Endothelial cell of umbilical vein (primary cell): ENCODE measurements around the gene PRRT4.

Experiments used
- EZH2 ChIP-seq: IDR thresholded peaks from 2 replicates; pipeline ENCODE4 v1.6.1; 2012; ENCODE audit warnings: borderline replicate concordance, low read depth, mild to moderate bottlenecking, moderate library complexity, low read length, inconsistent platforms; ENCODE audit not compliant: severe bottlenecking
- JUN ChIP-seq: IDR thresholded peaks from 2 replicates; pipeline ENCODE4 v1.6.1; 2011; ENCODE audit warnings: borderline replicate concordance, low read depth; ENCODE audit not compliant: insufficient read length, insufficient read depth
- POLR2A ChIP-seq: IDR thresholded peaks from 2 replicates; pipeline ENCODE4 v1.6.1; 2012; ENCODE audit warnings: low read depth, mild to moderate bottlenecking, control low read depth, low read length
- POLR2AphosphoS5 ChIP-seq: IDR thresholded peaks from 2 replicates; pipeline ENCODE4 v1.6.1; 2012; ENCODE audit warnings: low read depth, mild to moderate bottlenecking, control low read depth, low read length, moderate library complexity; ENCODE audit not compliant: insufficient read depth
- TF ChIP-seq, protein P1 (sequence below), 2 donors: IDR thresholded peaks; 1 replicate in 1 of 2; 2 replicates in 1 of 2; pipeline ENCODE4 v1.5.1; 2011; ENCODE audit warnings: low read length in 2 of 2, mild to moderate bottlenecking in 2 of 2, moderate library complexity in 2 of 2, control low read depth in 1 of 2, inconsistent platforms in 1 of 2, low read depth in 1 of 2; ENCODE audit not compliant: insufficient read depth in 1 of 2; ENCODE audit errors: extremely low read depth in 1 of 2

DNA sequence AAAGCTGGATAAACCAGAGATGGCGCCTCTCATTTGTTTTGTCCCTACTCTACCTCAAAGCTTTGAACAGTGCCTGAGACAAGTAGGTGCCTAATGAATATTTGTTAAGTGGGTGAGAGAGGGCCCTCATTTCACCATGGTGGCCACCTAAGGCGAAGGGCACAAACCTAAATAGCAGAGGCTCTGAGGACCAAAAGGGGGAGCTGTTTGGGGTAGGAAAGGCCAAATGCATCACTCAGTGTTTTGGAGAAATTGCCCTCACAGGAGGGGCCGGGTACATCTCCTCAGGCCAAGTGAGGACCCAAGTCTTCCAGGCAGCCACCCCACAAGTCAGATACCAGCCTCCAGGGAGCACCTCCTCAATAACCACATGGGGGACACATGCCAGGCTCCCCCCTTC is 34.3 kb upstream of the PRRT4 start:
- TF ChIP-seq, protein P1, sequence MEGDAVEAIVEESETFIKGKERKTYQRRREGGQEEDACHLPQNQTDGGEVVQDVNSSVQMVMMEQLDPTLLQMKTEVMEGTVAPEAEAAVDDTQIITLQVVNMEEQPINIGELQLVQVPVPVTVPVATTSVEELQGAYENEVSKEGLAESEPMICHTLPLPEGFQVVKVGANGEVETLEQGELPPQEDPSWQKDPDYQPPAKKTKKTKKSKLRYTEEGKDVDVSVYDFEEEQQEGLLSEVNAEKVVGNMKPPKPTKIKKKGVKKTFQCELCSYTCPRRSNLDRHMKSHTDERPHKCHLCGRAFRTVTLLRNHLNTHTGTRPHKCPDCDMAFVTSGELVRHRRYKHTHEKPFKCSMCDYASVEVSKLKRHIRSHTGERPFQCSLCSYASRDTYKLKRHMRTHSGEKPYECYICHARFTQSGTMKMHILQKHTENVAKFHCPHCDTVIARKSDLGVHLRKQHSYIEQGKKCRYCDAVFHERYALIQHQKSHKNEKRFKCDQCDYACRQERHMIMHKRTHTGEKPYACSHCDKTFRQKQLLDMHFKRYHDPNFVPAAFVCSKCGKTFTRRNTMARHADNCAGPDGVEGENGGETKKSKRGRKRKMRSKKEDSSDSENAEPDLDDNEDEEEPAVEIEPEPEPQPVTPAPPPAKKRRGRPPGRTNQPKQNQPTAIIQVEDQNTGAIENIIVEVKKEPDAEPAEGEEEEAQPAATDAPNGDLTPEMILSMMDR (IDR thresholded peaks at IDR 0.05; ENCODE audit: extremely low read depth in 1 of 2, insufficient read depth in 1 of 2, low read depth in 1 of 2, low read length in 2 of 2) = no peak
- TF ChIP-seq POLR2A (no peak), EZH2 (no peak), POLR2AphosphoS5 (no peak), JUN (no peak)
